HEK293T (cell line): Measurements from ENCODE around the gene ZNF200.

Experiments
- ARNT ChIP-seq: fragments of 450-650 bp; IDR thresholded peaks from 2 replicates; pipeline ENCODE4 v1.6.1; 2017; ENCODE audit warnings: mild to moderate bottlenecking
- BHLHE40 ChIP-seq: fragments of 450-650 bp; IDR thresholded peaks from 2 replicates; pipeline ENCODE4 v1.6.1; 2016; ENCODE audit warnings: mild to moderate bottlenecking, moderate library complexity, borderline replicate concordance
- CTBP1 ChIP-seq: fragments of 450-650 bp; IDR thresholded peaks from 2 replicates; pipeline ENCODE4 v1.6.1; 2016; ENCODE audit warnings: borderline replicate concordance
- ELF4 ChIP-seq: fragments of 450-650 bp; IDR thresholded peaks from 2 replicates; pipeline ENCODE4 v1.6.1; 2017; ENCODE audit warnings: antibody characterized with exemption
- FOXA1 ChIP-seq: fragments of 450-650 bp; IDR thresholded peaks from 2 replicates; pipeline ENCODE4 v1.6.1; 2016; ENCODE audit warnings: mild to moderate bottlenecking
- FOXK2 ChIP-seq: fragments of 450-650 bp; IDR thresholded peaks from 2 replicates; pipeline ENCODE4 v1.6.1; 2016; ENCODE audit warnings: mild to moderate bottlenecking
- FOXM1 ChIP-seq: fragments of 450-650 bp; IDR thresholded peaks from 2 replicates; pipeline ENCODE4 v1.6.1; 2017; ENCODE audit warnings: mild to moderate bottlenecking, borderline replicate concordance
- HDGF ChIP-seq: fragments of 450-650 bp; IDR thresholded peaks from 2 replicates; pipeline ENCODE4 v1.6.1; 2017; ENCODE audit warnings: antibody characterized with exemption, borderline replicate concordance
- LEF1 ChIP-seq: fragments of 450-650 bp; IDR thresholded peaks from 2 replicates; pipeline ENCODE4 v1.6.1; 2017; ENCODE audit warnings: mild to moderate bottlenecking, borderline replicate concordance
- SP1 ChIP-seq: fragments of 450-650 bp; IDR thresholded peaks from 2 replicates; pipeline ENCODE4 v1.6.1; 2017
- SUZ12 ChIP-seq: fragments of 450-650 bp; IDR thresholded peaks from 2 replicates; pipeline ENCODE4 v1.6.1; 2016; ENCODE audit warnings: mild to moderate bottlenecking
- TARDBP ChIP-seq: fragments of 450-650 bp; IDR thresholded peaks from 2 replicates; pipeline ENCODE4 v1.6.1; 2016
- ZNF384 ChIP-seq: fragments of 450-650 bp; IDR thresholded peaks from 2 replicates; pipeline ENCODE4 v1.6.1; 2016
- TF ChIP-seq, protein P1 (sequence below): fragments of 450-650 bp; IDR thresholded peaks from 2 replicates; pipeline ENCODE4 v1.6.1; 2016

DNA sequence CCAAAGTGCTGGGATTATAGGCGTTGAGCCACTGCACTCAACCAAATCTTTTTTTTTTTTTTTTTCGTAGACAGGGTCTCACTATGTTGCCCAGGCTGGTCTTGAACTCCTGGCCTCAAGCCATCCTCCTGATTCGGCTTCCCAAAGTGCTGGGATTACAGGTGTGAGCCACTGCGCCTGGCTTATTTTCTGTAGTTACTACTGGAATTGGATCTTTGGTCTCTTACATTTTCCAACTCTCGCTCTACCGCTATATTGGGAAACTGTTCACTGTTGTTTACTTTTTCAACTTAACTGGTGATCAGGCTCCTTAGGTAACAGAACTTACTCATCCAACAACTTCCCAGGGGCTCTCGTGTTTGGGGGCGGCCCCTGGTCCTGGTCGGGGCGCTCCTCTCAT, 14.1 kb downstream of the ZNF200 start:
- no peak for TF ChIP-seq LEF1
- no peak for TF ChIP-seq ARNT
- no peak for TF ChIP-seq SP1
- TF ChIP-seq FOXM1, result no peak
- no peak for TF ChIP-seq BHLHE40
- TF ChIP-seq ZNF384, result no peak
- TF ChIP-seq FOXA1, result no peak
- TF ChIP-seq HDGF, result no peak
- no peak for TF ChIP-seq ELF4
- no peak for TF ChIP-seq SUZ12
- TF ChIP-seq TARDBP, result no peak
- TF ChIP-seq, protein P1, sequence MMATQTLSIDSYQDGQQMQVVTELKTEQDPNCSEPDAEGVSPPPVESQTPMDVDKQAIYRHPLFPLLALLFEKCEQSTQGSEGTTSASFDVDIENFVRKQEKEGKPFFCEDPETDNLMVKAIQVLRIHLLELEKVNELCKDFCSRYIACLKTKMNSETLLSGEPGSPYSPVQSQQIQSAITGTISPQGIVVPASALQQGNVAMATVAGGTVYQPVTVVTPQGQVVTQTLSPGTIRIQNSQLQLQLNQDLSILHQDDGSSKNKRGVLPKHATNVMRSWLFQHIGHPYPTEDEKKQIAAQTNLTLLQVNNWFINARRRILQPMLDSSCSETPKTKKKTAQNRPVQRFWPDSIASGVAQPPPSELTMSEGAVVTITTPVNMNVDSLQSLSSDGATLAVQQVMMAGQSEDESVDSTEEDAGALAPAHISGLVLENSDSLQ, result no peak
- TF ChIP-seq FOXK2, result no peak
- TF ChIP-seq CTBP1, result no peak
